ENCODE data around the gene TICAM2. TPM values are rescaled to one million over a fixed set of nuclear protein-coding genes. Genes with fewer than 3 reads are reported as not detected.

The TICAM2 gene
- polyA plus RNA-seq, 1 donor (not counting 4 experiments of a cell fraction or from before 2014, with no cell fraction given) = not detected

- Histone ChIP-seq H3K79me2 (ENCODE audit: control insufficient read depth, insufficient read depth, low read length) (no peaks in the 10 kb centered on the region), H3K4me2 (ENCODE audit: control insufficient read depth, extremely low read depth, insufficient read depth, low read depth, low read length) (no peak overlapping the region)
- dilution Hi-C loops (cut with MboI; ENCODE audit: extremely low pct_ligation_motif_present, low sequenced_read_pairs) = no loop called here
These were observed 18.8 kb downstream of the TICAM2 start for GRCh38 chr5:115583474-115583873.

GRCh38 chr5:115580941-115581340 lies 21.3 kb downstream of the TICAM2 start:
- Histone ChIP-seq H3K9ac (ENCODE audit: control insufficient read depth, extremely low read depth, insufficient read depth, low read length) (no peak overlapping the region), H3K4me3 (ENCODE audit: control insufficient read depth in 2 of 3, extremely low read depth in 1 of 3, insufficient read depth in 2 of 3, low read depth in 1 of 3, low read length in 3 of 3) (no peak overlapping the region), H4K20me1 (ENCODE audit: control insufficient read depth, extremely low read depth, insufficient read depth, low read length) (no peaks in the 10 kb centered on the region), H2AFZ (ENCODE audit: control insufficient read depth, low read length) (no peak overlapping the region), H3K27me3 (ENCODE audit: control insufficient read depth, extremely low read depth, insufficient read depth, low read length) (no peaks in the 10 kb centered on the region), H3K36me3 (ENCODE audit: control insufficient read depth in 2 of 2, extremely low read depth in 1 of 2, insufficient read depth in 2 of 2, low read length in 2 of 2) (no peaks in the 10 kb centered on the region), H3K79me2 (ENCODE audit: control insufficient read depth, insufficient read depth, low read length) (no peaks in the 10 kb centered on the region), H3K4me1 (ENCODE audit: control insufficient read depth, extremely low read depth, insufficient read depth, low read length) (peaks cover 22% of the 10 kb centered on the region), H3K9me1 (ENCODE audit: control insufficient read depth, extremely low read depth, insufficient read depth, low read length) (no peaks in the 10 kb centered on the region), H3K9me3 (ENCODE audit: control insufficient read depth, low read depth, low read length) (no peaks in the 10 kb centered on the region), H3K4me2 (ENCODE audit: control insufficient read depth, extremely low read depth, insufficient read depth, low read depth, low read length) (no peak overlapping the region), H3K27ac (ENCODE audit: control insufficient read depth, insufficient read depth, low read length) (no peak overlapping the region)
- no peak for FAIRE-seq
- no peak for DNase-seq (ENCODE audit: low read depth, low spot score)
- dilution Hi-C loops (cut with MboI; ENCODE audit: extremely low pct_ligation_motif_present, low sequenced_read_pairs) = no loop called here
- no peak for TF ChIP-seq EZH2 (IDR thresholded peaks at IDR 0.05; ENCODE audit: low read length)
- TF ChIP-seq, protein P1, sequence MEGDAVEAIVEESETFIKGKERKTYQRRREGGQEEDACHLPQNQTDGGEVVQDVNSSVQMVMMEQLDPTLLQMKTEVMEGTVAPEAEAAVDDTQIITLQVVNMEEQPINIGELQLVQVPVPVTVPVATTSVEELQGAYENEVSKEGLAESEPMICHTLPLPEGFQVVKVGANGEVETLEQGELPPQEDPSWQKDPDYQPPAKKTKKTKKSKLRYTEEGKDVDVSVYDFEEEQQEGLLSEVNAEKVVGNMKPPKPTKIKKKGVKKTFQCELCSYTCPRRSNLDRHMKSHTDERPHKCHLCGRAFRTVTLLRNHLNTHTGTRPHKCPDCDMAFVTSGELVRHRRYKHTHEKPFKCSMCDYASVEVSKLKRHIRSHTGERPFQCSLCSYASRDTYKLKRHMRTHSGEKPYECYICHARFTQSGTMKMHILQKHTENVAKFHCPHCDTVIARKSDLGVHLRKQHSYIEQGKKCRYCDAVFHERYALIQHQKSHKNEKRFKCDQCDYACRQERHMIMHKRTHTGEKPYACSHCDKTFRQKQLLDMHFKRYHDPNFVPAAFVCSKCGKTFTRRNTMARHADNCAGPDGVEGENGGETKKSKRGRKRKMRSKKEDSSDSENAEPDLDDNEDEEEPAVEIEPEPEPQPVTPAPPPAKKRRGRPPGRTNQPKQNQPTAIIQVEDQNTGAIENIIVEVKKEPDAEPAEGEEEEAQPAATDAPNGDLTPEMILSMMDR (optimal IDR thresholded peaks at IDR 0.05 in 1 of 3, IDR thresholded peaks at IDR 0.05 in 1 of 3, conservative IDR thresholded peaks at IDR 0.05 in 1 of 3; ENCODE audit: extremely low read depth in 1 of 3, insufficient read depth in 2 of 3, low read length in 3 of 3) = no peak

More at GRCh38 chr5:115583474-115583873, 18.8 kb downstream of the TICAM2 start:
- H3K9me1 ChIP-seq (ENCODE audit: control insufficient read depth, extremely low read depth, insufficient read depth, low read length) = no peaks in the 10 kb centered on the region
- no peaks in the 10 kb centered on the region for H4K20me1 ChIP-seq (ENCODE audit: control insufficient read depth, extremely low read depth, insufficient read depth, low read length)
- no peaks in the 10 kb centered on the region for H3K27me3 ChIP-seq (ENCODE audit: control insufficient read depth, extremely low read depth, insufficient read depth, low read length)
- no peak for DNase-seq (ENCODE audit: low read depth, low spot score)
- H3K9ac ChIP-seq (ENCODE audit: control insufficient read depth, extremely low read depth, insufficient read depth, low read length) = no peak overlapping the region
- no peak overlapping the region for H3K4me3 ChIP-seq (ENCODE audit: control insufficient read depth in 2 of 3, extremely low read depth in 1 of 3, insufficient read depth in 2 of 3, low read depth in 1 of 3, low read length in 3 of 3)
- no peaks in the 10 kb centered on the region for H3K36me3 ChIP-seq (ENCODE audit: control insufficient read depth in 2 of 2, extremely low read depth in 1 of 2, insufficient read depth in 2 of 2, low read length in 2 of 2)
- FAIRE-seq = no peak
- no peak for TF ChIP-seq EZH2 (IDR thresholded peaks at IDR 0.05; ENCODE audit: low read length)
- TF ChIP-seq, protein P1 (optimal IDR thresholded peaks at IDR 0.05 in 1 of 3, IDR thresholded peaks at IDR 0.05 in 1 of 3, conservative IDR thresholded peaks at IDR 0.05 in 1 of 3; ENCODE audit: extremely low read depth in 1 of 3, insufficient read depth in 2 of 3, low read length in 3 of 3) = no peak
- no peak overlapping the region for H2AFZ ChIP-seq (ENCODE audit: control insufficient read depth, low read length)
- H3K4me1 ChIP-seq (ENCODE audit: control insufficient read depth, extremely low read depth, insufficient read depth, low read length) = peaks cover 18% of the 10 kb centered on the region
- no peak overlapping the region for H3K27ac ChIP-seq (ENCODE audit: control insufficient read depth, insufficient read depth, low read length)
- H3K9me3 ChIP-seq (ENCODE audit: control insufficient read depth, low read depth, low read length) = no peaks in the 10 kb centered on the region

All from keratinocyte (primary cell).